PC-3 (cell line): ENCODE measurements around the gene MAPK8IP2.

Experiments
- EZH2 ChIP-seq: fragments of 300-600 bp; sonication (generic); IDR thresholded peaks from one replicate; pipeline ENCODE4 v1.6.1; 2017; ENCODE audit warnings: antibody characterized with exemption, mild to moderate bottlenecking, low read length; ENCODE audit not compliant: unreplicated experiment
- EZH2phosphoT487 ChIP-seq: fragments of 300-600 bp; sonication (generic); IDR thresholded peaks from 2 replicates; pipeline ENCODE4 v1.6.1; 2018; ENCODE audit warnings: mild to moderate bottlenecking, antibody characterized with exemption, low read length, borderline replicate concordance
- TF ChIP-seq, protein P1 (sequence below): fragments of 300-600 bp; sonication (generic); conservative IDR thresholded peaks from 2 replicates; pipeline ENCODE4 v1.5.1; 2017; ENCODE audit warnings: antibody characterized with exemption, low read depth, mild to moderate bottlenecking, low read length

GRCh38 chr22:50556703-50557102, 43.9 kb upstream of the MAPK8IP2 start:
- no peak for TF ChIP-seq EZH2
- TF ChIP-seq, protein P1, sequence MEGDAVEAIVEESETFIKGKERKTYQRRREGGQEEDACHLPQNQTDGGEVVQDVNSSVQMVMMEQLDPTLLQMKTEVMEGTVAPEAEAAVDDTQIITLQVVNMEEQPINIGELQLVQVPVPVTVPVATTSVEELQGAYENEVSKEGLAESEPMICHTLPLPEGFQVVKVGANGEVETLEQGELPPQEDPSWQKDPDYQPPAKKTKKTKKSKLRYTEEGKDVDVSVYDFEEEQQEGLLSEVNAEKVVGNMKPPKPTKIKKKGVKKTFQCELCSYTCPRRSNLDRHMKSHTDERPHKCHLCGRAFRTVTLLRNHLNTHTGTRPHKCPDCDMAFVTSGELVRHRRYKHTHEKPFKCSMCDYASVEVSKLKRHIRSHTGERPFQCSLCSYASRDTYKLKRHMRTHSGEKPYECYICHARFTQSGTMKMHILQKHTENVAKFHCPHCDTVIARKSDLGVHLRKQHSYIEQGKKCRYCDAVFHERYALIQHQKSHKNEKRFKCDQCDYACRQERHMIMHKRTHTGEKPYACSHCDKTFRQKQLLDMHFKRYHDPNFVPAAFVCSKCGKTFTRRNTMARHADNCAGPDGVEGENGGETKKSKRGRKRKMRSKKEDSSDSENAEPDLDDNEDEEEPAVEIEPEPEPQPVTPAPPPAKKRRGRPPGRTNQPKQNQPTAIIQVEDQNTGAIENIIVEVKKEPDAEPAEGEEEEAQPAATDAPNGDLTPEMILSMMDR, result no peak
- no peak for TF ChIP-seq EZH2phosphoT487
